IMR-90 (cell line): ENCODE data around the gene BRD1. TPM values are rescaled to one million over a fixed set of nuclear protein-coding genes. Genes with fewer than 3 reads are reported as not detected.

Experiments
- ATAC-seq: fragments of 200-7000 bp; cut with Tn5 transposase; 2 replicates; pipeline ENCODE4 v1.9.1; 2020; ENCODE audit warnings: low read depth, mild to moderate bottlenecking, moderate library complexity
- BruUV-seq: library from RNA; stranded (reverse); fragments of 400-500 nt; replicated peaks from 2 replicates; lab custom pipeline; 2021; lab: Mats Ljungman, UMichigan
- CTCF ChIA-PET: fragments of 300-600 bp; formaldehyde crosslinking; extraction: SDS; loops from one replicate; lab custom pipeline; 2021; ENCODE audit warnings: antibody characterized with exemption; lab: Yijun Ruan, JAX
- POLR2A ChIA-PET: fragments of 300-600 bp; sonication (Branson Sonifier 250); formaldehyde crosslinking; loops from one replicate; lab custom pipeline; 2022; ENCODE audit warnings: antibody characterized with exemption; ENCODE audit not compliant: unreplicated experiment; lab: Charles Lee
- DNase-seq: peaks from one replicate; pipeline ENCODE4 v3.0.0; 2013
- H2AFZ ChIP-seq: replicated peaks from 2 replicates; pipeline ENCODE3; 2013; ENCODE audit warnings: low read length, mild to moderate bottlenecking; ENCODE audit not compliant: poor library complexity
- H2AK5ac ChIP-seq: 2 replicates; pipeline ENCODE4 v1.6.1; 2013; ENCODE audit warnings: low read depth, low read length, inconsistent platforms
- H2AK9ac ChIP-seq: replicated peaks from 2 replicates; pipeline ENCODE3; 2013; ENCODE audit warnings: mild to moderate bottlenecking, low read depth, low read length, moderate library complexity; ENCODE audit not compliant: poor library complexity
- H2BK120ac ChIP-seq: 2 replicates; pipeline ENCODE4 v1.6.1; 2013; ENCODE audit warnings: low read depth, low read length, inconsistent platforms
- H2BK15ac ChIP-seq: 3 replicates; pipeline ENCODE4 v1.6.1; 2013; ENCODE audit warnings: low read depth, low read length, inconsistent platforms
- H2BK20ac ChIP-seq: 2 replicates; pipeline ENCODE4 v1.6.1; 2013; ENCODE audit warnings: low read depth, mild to moderate bottlenecking, inconsistent platforms, low read length, moderate library complexity
- H2BK5ac ChIP-seq: 2 replicates; pipeline ENCODE4 v1.6.1; 2013; ENCODE audit warnings: mild to moderate bottlenecking, low read depth, low read length, inconsistent platforms; ENCODE audit not compliant: poor library complexity, severe bottlenecking
- H3K14ac ChIP-seq: replicated peaks from 2 replicates; pipeline ENCODE4 v1.6.1; 2013; ENCODE audit warnings: low read depth, low read length, inconsistent platforms
- H3K18ac ChIP-seq: 2 replicates; pipeline ENCODE4 v1.6.1; 2013; ENCODE audit warnings: low read depth, low read length, control low read depth
- H3K23ac ChIP-seq: 2 replicates; pipeline ENCODE4 v1.6.1; 2013; ENCODE audit warnings: low read depth, low read length, inconsistent platforms
- H3K27ac ChIP-seq: 2 replicates; pipeline ENCODE4 v1.5.1; 2013; ENCODE audit warnings: mild to moderate bottlenecking, control low read depth, low read length; ENCODE audit not compliant: insufficient read depth
- H3K27me3 ChIP-seq: 2 replicates; pipeline ENCODE4 v1.6.1; 2013; ENCODE audit warnings: low read length; ENCODE audit not compliant: control insufficient read depth, insufficient read depth
- H3K36me3 ChIP-seq: 2 replicates; pipeline ENCODE4 v1.6.1; 2013; ENCODE audit warnings: low read length, mixed read lengths; ENCODE audit not compliant: control insufficient read depth, insufficient read depth
- H3K4ac ChIP-seq: 2 replicates; pipeline ENCODE4 v1.6.1; 2013; ENCODE audit warnings: low read depth, low read length, inconsistent platforms
- H3K4me1 ChIP-seq: 2 replicates; pipeline ENCODE4 v1.6.1; 2013; ENCODE audit warnings: low read length, mixed read lengths; ENCODE audit not compliant: control insufficient read depth, insufficient read depth
- H3K4me2 ChIP-seq: 2 replicates; pipeline ENCODE4 v1.6.1; 2013; ENCODE audit warnings: low read depth, mild to moderate bottlenecking, control low read depth, low read length, moderate library complexity
- H3K4me3 ChIP-seq: 2 replicates; pipeline ENCODE4 v1.5.1; 2013; ENCODE audit warnings: low read depth, mild to moderate bottlenecking, control low read depth, low read length, moderate library complexity; ENCODE audit not compliant: insufficient read depth
- H3K56ac ChIP-seq: 2 replicates; pipeline ENCODE4 v1.6.1; 2013; ENCODE audit warnings: low read length, inconsistent platforms; ENCODE audit not compliant: insufficient read depth; ENCODE audit errors: extremely low read depth
- H3K79me1 ChIP-seq, 2 experiments: 2 replicates each; pipeline ENCODE4 v1.6.1; 2013; ENCODE audit warnings: low read length in 2 of 2, inconsistent platforms in 1 of 2, low read depth in 1 of 2
- H3K9ac ChIP-seq: 2 replicates; pipeline ENCODE4 v1.6.1; 2013; ENCODE audit warnings: low read depth, low read length, control low read depth
- H3K9me1 ChIP-seq: 2 replicates; pipeline ENCODE4 v1.6.1; 2013; ENCODE audit warnings: low read length, inconsistent platforms; ENCODE audit not compliant: insufficient read depth
- H3K9me3 ChIP-seq: 2 replicates; pipeline ENCODE4 v1.6.1; 2013; ENCODE audit warnings: low read length; ENCODE audit not compliant: control insufficient read depth, insufficient read depth
- H4K20me1 ChIP-seq: 2 replicates; pipeline ENCODE4 v1.6.1; 2013; ENCODE audit warnings: low read length, inconsistent platforms; ENCODE audit not compliant: insufficient read depth
- H4K5ac ChIP-seq: 2 replicates; pipeline ENCODE4 v1.6.1; 2013; ENCODE audit warnings: mild to moderate bottlenecking, low read depth, low read length, control low read depth
- H4K8ac ChIP-seq, 2 experiments: 2 replicates each; pipeline ENCODE4 v1.6.1; 2013; ENCODE audit warnings: low read depth in 2 of 2, low read length in 2 of 2, control low read depth in 1 of 2, inconsistent platforms in 1 of 2
- H4K91ac ChIP-seq: 2 replicates; pipeline ENCODE4 v1.6.1; 2013; ENCODE audit warnings: low read depth, low read length, inconsistent platforms; ENCODE audit not compliant: insufficient read depth
- BHLHE40 ChIP-seq: fragments of 150-350 bp; IDR thresholded peaks from 2 replicates; pipeline ENCODE4 v1.6.1; 2016; ENCODE audit warnings: mild to moderate bottlenecking, low read depth, low read length
- CEBPB ChIP-seq: IDR thresholded peaks from 2 replicates; pipeline ENCODE4 v1.6.1; 2012; ENCODE audit warnings: low read depth, low read length, improper control_type of control experiment
- CHD1 ChIP-seq: IDR thresholded peaks from 2 replicates; pipeline ENCODE4 v1.6.1; 2012; ENCODE audit warnings: low read depth, low read length, improper control_type of control experiment
- CTCF ChIP-seq: conservative IDR thresholded peaks from 2 replicates; pipeline ENCODE4 v1.5.1; 2012; ENCODE audit warnings: mild to moderate bottlenecking, low read depth, low read length, improper control_type of control experiment
- ELK1 ChIP-seq: fragments of 150-350 bp; IDR thresholded peaks from 2 replicates; pipeline ENCODE4 v1.6.1; 2016; ENCODE audit warnings: low read depth, mild to moderate bottlenecking, low read length, moderate library complexity, borderline replicate concordance
- FOS ChIP-seq: fragments of 150-350 bp; IDR thresholded peaks from 2 replicates; pipeline ENCODE4 v1.6.1; 2016; ENCODE audit warnings: low read depth, low read length
- MAFK ChIP-seq: IDR thresholded peaks from 2 replicates; pipeline ENCODE4 v1.6.1; 2012; ENCODE audit warnings: low read depth, low read length, improper control_type of control experiment
- MAZ ChIP-seq: IDR thresholded peaks from 2 replicates; pipeline ENCODE4 v1.6.1; 2012; ENCODE audit warnings: low read depth, mild to moderate bottlenecking, low read length, improper control_type of control experiment, moderate library complexity, borderline replicate concordance
- MXI1 ChIP-seq: IDR thresholded peaks from 2 replicates; pipeline ENCODE4 v1.6.1; 2012; ENCODE audit warnings: low read depth, mild to moderate bottlenecking, low read length, moderate library complexity, borderline replicate concordance
- NFE2L2 ChIP-seq: fragments of 150-350 bp; IDR thresholded peaks from 2 replicates; pipeline ENCODE4 v1.6.1; 2016; ENCODE audit warnings: low read depth, mild to moderate bottlenecking, low read length
- POLR2A ChIP-seq: IDR thresholded peaks from 2 replicates; pipeline ENCODE4 v1.6.1; 2012; ENCODE audit warnings: mild to moderate bottlenecking, low read depth, low read length
- RAD21 ChIP-seq: IDR thresholded peaks from 2 replicates; pipeline ENCODE4 v1.6.1; 2012; ENCODE audit warnings: low read length, improper control_type of control experiment
- RCOR1 ChIP-seq: IDR thresholded peaks from 2 replicates; pipeline ENCODE4 v1.6.1; 2012; ENCODE audit warnings: mild to moderate bottlenecking, low read length, improper control_type of control experiment; ENCODE audit not compliant: insufficient replicate concordance
- RFX5 ChIP-seq: IDR thresholded peaks from 2 replicates; pipeline ENCODE4 v1.8.0; 2012; ENCODE audit warnings: low read depth, mild to moderate bottlenecking, low read length, moderate library complexity
- SMC3 ChIP-seq: fragments of 150-350 bp; IDR thresholded peaks from 2 replicates; pipeline ENCODE4 v1.6.1; 2016; ENCODE audit warnings: low read depth, mild to moderate bottlenecking, antibody characterized with exemption, low read length, moderate library complexity
- USF2 ChIP-seq: fragments of 150-350 bp; IDR thresholded peaks from 2 replicates; pipeline ENCODE4 v1.6.1; 2017; ENCODE audit warnings: mild to moderate bottlenecking, antibody characterized with exemption, low read length, low read depth
- WGBS, 2 experiments: methylation state at CpG; one replicate each; pipeline versions ENCODE4 v1.1.5 to v1.1.7; 2013; ENCODE audit warnings: missing lambda C conversion rate in 2 of 2; ENCODE audit not compliant: insufficient read length in 1 of 2; ENCODE audit errors: extremely low coverage in 2 of 2; 5-methylcytosine and 5-hydroxymethylcytosine counted together
- dilution Hi-C: fragments of 300-500 bp; cut with HindIII; formaldehyde crosslinking; loops from one replicate; pipeline ENCODE4 v1.14.3; 2018; ENCODE audit warnings: low sequenced_read_pairs; ENCODE audit not compliant: unreplicated experiment
- in situ Hi-C: fragments of 300-500 bp; cut with MboI; formaldehyde crosslinking; loops from 3 replicates; pipeline ENCODE4 v1.14.3; 2019; ENCODE audit warnings: low sequenced_read_pairs, inconsistent platforms, mixed read lengths
- intact Hi-C: fragments of 100-400 bp; cut with micrococcal nuclease; formaldehyde crosslinking; loops from 2 replicates; pipeline ENCODE4 v1.10.0; 2022
- polyA plus RNA-seq, 3 experiments: library from polyadenylated mRNA; depleted of rRNA; stranded (reverse); fragments of >200 nt; gene quantifications; 2 replicates each; pipeline ENCODE4 v1.2.3, GENCODE V29; 2012; ENCODE audit warnings: low replicate concordance in 1 of 3
- total RNA-seq: library from RNA; depleted of rRNA; stranded (reverse); fragments of >200 nt; gene quantifications from 2 replicates; pipeline ENCODE4 v1.2.3, GENCODE V29; 2012

BRD1 gene
- total and polyA plus RNA-seq, 2 of the 4 experiments (the other 2 are of a cell fraction), result 10.0 to 10.6 TPM

- H3K9me3 ChIP-seq, result no peaks in the 10 kb centered on the region
- in situ Hi-C loops, result no loop called here
- TF ChIP-seq MAFK, result no peak
- no peak for TF ChIP-seq MAZ
- TF ChIP-seq CTCF, result no peak
- no peak for TF ChIP-seq RAD21
- TF ChIP-seq BHLHE40, result no peak
- no peak for TF ChIP-seq NFE2L2
- TF ChIP-seq MXI1, result no peak
- no peak for TF ChIP-seq POLR2A
- TF ChIP-seq CHD1, result no peak
- TF ChIP-seq CEBPB, result no peak
- TF ChIP-seq ELK1, result no peak
- TF ChIP-seq SMC3, result no peak
- TF ChIP-seq FOS, result no peak
- TF ChIP-seq RFX5, result no peak
- TF ChIP-seq USF2, result no peak
- no peak for TF ChIP-seq RCOR1
- H3K79me1 ChIP-seq, result peaks cover 15 to 56% of the 10 kb centered on the region in 2 experiments
- no peak overlapping the region for H2AFZ ChIP-seq
- no TSS peak for BruUV-seq
- intact Hi-C loops, result no loop called here
- no peak overlapping the region for H4K5ac ChIP-seq
- no peak for DNase-seq
- H3K9me1 ChIP-seq, result peaks cover 3% of the 10 kb centered on the region; the same call in 1 of the 2 replicates
- peaks cover 6% of the 10 kb centered on the region for H3K4me1 ChIP-seq
- peaks cover 63% of the 10 kb centered on the region for H4K20me1 ChIP-seq
- H2BK15ac ChIP-seq, result no peak overlapping the region
- no peak overlapping the region for H3K9ac ChIP-seq
- H3K4me3 ChIP-seq, result no peak overlapping the region
- ATAC-seq, result no peak
- POLR2A ChIA-PET, result no interaction called here
- H3K23ac ChIP-seq, result no peak overlapping the region
- no peak overlapping the region for H2AK9ac ChIP-seq
- 100% methylated on average over 3 of the region's 23 CpGs; no CpG with 5 or more reads in 1 of the 2 experiments for WGBS, 2 experiments
- no peak overlapping the region for H3K56ac ChIP-seq
- H2BK120ac ChIP-seq, result no peak overlapping the region
- H2AK5ac ChIP-seq, result no peak overlapping the region; the same call in 1 of the 2 replicates
- CTCF ChIA-PET, result no interaction called here
- H3K36me3 ChIP-seq, result peaks cover 5% of the 10 kb centered on the region
- no peak overlapping the region for H3K14ac ChIP-seq
- peaks cover 2% of the 10 kb centered on the region; the same call in 1 of the 2 replicates for H3K27me3 ChIP-seq
- H3K4ac ChIP-seq, result no peak overlapping the region
- no peak overlapping the region for H3K27ac ChIP-seq
- no peak overlapping the region for H2BK5ac ChIP-seq
- no peak overlapping the region for H4K8ac ChIP-seq
- no peak overlapping the region for H4K91ac ChIP-seq
- H3K18ac ChIP-seq, result no peak overlapping the region
- dilution Hi-C loops, result no loop called here
- H2BK20ac ChIP-seq, result no peak overlapping the region
- H3K4me2 ChIP-seq, result no peak overlapping the region
Observed at GRCh38 chr22:49856343-49856742, 28.7 kb upstream of the BRD1 start.
